Measurements from ENCODE around the gene PDCD2. TPM values are rescaled to one million over a fixed set of nuclear protein-coding genes. Genes with fewer than 3 reads are reported as not detected.
A peak's percentile ranks its signal among the peaks of the same experiment; 100 is the strongest.

PDCD2 gene
- total and polyA plus RNA-seq, 9 of the 15 experiments (the other 6 are each of a cell fraction or from before 2014, with no cell fraction given): 67.3 to 430 (median 318) TPM

DNA sequence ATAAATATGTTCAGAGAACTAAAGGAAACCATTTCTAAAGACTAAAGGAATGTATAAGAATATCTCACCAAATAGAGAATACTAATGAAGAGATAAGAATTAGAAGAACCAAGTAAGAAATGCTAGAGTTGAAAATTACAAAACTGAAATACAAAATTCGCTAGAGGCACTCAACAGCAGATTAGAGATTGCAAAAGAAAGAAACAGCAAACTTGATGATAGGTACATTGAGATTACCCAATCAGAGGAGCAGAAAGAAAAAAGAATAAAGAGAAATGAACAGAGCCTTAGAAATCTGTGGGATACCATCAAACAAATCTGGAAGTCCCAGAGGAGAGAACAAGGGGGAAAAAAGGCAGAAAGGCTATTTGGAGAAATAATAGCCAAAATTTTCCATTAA lies 6.3 kb upstream of the PDCD2 start (continued):
- TF ChIP-seq, protein P1, sequence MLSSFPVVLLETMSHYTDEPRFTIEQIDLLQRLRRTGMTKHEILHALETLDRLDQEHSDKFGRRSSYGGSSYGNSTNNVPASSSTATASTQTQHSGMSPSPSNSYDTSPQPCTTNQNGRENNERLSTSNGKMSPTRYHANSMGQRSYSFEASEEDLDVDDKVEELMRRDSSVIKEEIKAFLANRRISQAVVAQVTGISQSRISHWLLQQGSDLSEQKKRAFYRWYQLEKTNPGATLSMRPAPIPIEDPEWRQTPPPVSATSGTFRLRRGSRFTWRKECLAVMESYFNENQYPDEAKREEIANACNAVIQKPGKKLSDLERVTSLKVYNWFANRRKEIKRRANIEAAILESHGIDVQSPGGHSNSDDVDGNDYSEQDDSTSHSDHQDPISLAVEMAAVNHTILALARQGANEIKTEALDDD (IDR thresholded peaks at IDR 0.05): no peak
- TF ChIP-seq GATA2 (CRISPR knock-in tag; IDR thresholded peaks at IDR 0.05): 0 out of 2 replicates have a peak, but pooled peaks have one; percentile 28
- peak; percentile 79 for TF ChIP-seq ZNF280A (IDR thresholded peaks at IDR 0.05; ENCODE audit: low read depth, partially characterized antibody)
- TF ChIP-seq CBX3 (IDR thresholded peaks at IDR 0.05; ENCODE audit: borderline replicate concordance in 1 of 2, low read length in 2 of 2): peak in 1 of 2 experiments; percentile 31; a peak in 1 of 3 replicates
- peak; percentile 73 for TF ChIP-seq CEBPB (tag; IDR thresholded peaks at IDR 0.05)
- TF ChIP-seq CEBPG (CRISPR knock-in tag; IDR thresholded peaks at IDR 0.05): no peak
- TF ChIP-seq CEBPG (tag; conservative IDR thresholded peaks at IDR 0.05 in 1 of 2, IDR thresholded peaks at IDR 0.05 in 1 of 2): 0 out of 4 replicates have a peak, but pooled peaks of 1 of the 2 experiments have one; percentile 48
- peak; percentile 72 to 77; a peak in 3 of 4 replicates for TF ChIP-seq TRIM24 (IDR thresholded peaks at IDR 0.05)

All from K562 (cell line).